HL-60/S4 treated with retinoic acid at 250 ng/mL for 4 days and 3 days (cell line): ENCODE measurements around the gene MIER2.

Experiments used
- in situ Hi-C: fragments of 300-500 bp; cut with MboI; formaldehyde crosslinking; loops from 2 replicates; pipeline ENCODE4 v1.7.0; 2022; ENCODE audit warnings: low sequenced_read_pairs

MIER2 gene

DNA sequence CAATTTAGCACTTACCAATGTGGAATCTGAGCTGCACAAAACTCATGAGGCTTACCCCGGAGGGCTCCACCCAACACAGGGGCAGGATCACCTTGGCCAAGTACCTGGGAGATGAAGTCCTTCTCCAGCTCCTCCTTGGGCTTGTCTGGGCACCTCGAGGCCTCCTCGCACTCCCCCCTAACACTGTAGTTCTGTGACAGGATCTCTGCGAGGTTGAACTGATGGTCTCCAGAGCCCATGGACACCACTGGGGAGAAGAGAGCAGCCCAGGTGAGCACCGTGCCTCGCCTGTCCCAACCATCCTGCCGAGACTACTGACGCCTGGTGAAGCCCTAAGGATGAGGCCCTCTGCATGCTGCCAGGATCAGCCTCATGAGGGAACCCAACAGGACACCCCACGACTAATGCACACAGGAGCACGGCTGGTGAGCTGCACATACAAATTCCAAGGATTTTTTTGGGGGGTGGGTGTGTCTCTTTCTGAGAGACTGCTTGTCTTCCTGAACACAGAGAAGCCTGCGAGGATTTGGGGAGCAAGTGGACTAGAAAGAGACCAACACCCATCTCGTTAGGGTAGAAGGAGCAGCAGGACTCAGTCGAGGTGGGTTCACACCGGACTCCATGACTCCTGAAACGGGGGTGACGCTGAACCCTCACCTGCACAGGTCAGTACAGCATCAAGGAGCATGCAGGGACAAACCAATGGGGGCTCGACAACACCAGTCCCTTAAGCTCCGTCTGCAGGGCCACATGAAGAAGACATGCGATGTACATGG is 10.1 kb downstream of the MIER2 start:
- in situ Hi-C loops, result no loop called here

DNA sequence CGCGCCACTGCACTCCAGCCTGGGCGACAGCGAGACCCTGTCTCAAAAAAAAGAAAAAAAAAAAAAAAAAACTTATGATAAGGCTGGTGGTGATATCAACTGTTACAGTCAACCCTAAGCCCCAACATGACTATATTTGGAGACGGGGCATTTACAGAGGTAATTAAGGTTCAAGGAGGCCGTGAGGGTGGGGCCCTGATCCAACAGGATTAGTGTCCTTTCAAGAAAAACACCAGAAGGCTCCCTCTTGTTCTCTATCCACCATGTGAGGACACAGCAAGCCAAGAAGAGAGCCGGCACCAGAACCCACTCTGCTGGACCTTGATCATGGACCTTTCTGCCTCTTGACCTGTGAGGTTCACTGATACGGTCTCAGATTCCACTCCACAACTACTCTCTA is 14.1 kb downstream of the MIER2 start:
- in situ Hi-C loops, result no loop called here

DNA sequence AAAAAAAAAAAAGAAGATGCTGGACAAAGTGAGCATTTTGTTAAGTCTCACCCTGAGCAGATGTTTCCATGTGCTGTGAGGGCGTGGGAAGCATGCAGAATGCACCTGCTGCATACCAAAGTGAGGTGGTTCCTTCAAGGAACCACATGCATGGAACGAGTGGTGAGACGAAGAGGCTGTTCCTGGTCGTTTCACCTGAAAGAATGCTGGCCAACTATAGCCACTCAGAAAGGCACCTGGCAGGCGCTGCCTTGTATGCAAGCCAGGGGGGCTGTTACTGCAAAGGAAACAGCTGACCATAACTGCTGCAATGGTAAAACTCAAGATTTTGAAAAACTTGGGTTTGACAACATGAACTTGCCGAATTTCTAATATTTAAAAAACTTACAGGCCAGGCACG is 14.7 kb downstream of the MIER2 start:
- in situ Hi-C loops, result no loop called here

DNA sequence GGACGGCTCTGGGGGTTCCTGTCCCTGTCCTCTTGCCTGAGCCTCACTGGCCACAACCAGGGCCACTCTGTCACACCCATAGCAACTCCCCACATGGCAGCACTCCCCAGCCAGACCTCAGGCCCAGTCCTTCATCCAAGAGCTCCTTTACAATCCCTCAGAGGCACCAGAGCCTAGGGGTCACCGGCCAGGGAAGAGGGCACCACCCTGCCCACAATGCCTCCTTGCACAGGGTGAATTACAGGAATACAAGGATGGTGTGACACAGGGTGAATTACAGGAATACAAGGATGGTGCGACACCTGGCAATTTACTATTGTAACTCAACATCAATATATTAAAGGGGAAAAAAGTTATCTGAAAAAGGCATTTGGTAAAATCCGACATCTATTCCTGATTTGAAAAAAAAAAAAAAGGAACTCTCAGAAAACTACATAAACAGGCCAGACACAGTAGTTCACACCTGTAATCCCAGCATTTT is 16.5 kb downstream of the MIER2 start:
- in situ Hi-C loops, result no loop called here

DNA sequence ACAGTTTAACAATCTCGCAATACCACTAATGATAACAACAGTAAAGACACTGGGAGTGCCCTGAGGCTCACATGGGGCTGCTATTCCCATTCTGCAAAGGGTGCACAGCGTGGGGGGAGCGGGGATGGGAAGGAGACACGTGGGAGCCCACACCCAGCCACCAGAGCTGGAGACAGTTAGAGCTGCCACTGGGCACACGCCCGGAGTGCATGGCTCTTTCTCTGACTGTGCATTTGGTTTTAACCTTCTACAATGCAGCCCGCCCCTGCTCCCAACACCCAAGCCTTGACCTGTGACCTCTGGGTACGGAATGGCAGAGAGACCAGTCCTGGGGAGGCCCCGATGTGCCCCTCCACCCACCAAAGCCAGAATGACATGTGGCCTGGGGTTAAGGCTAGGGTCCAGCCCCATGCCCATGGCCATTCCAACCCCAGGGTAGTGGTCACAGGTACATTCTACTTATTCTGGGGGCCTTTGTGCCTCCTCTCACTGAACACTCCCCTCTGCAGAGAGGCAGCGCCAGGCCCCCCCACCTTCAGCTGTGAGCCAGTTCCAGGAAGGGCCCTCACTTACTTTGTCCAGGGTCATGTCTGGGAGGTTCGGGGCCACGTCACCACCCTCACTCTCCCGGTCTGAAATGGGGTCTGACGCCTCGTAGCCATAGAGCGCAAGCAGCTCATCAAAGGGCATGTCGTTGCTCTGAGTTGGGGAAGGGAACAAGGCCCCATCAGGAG is 17.1 kb downstream of the MIER2 start:
- in situ Hi-C loops, result no loop called here

DNA sequence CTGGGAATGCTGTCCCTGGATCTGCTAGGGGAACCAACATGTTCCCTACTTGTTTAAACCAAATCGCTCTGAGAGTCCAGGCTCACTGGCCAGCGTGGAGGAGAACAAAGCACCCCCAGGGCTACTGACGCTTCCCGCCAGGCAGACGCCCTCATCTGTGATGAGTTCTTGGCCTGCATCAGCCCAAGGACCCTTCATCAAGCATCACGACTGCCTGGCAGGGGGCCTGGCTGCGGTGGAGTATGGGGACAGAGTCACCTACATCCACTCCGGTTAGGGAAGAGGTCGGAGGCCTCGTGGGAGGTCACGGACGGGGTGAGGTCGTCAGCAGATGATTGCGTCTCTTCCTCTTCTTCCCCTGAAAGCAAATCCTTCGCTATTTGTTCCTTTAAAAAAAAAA is 17.7 kb downstream of the MIER2 start:
- in situ Hi-C loops, result no loop called here

DNA sequence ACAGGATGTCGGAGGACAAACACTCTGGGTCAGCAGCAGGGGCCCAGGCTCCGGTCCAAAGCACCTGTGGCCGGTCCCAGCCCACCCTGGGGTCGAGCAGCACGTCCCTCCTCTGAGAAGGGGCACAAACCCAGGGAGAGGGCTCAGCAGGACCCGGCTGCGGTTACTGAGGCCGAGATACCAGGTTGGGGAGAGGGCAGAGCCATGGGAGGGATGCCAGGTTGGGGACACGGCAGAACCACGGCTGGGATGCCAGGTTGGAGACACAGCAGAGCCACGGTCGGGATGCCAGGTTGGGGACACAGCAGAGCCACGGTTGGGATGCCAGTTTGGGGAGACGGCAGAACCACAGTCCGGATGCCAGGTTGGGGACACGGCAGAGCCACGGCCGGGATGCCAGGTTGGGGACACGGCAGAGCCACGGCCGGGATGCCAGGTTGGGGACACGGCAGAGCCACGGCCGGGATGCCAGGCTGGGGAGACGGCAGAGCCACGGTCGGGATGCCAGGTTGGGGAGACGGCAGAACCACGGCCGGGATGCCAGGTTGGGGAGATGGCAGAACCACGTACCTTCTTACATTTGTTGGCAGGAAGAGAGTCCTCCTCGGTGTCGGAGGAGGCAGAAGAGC is 18.5 kb downstream of the MIER2 start:
- in situ Hi-C loops, result no loop called here

DNA sequence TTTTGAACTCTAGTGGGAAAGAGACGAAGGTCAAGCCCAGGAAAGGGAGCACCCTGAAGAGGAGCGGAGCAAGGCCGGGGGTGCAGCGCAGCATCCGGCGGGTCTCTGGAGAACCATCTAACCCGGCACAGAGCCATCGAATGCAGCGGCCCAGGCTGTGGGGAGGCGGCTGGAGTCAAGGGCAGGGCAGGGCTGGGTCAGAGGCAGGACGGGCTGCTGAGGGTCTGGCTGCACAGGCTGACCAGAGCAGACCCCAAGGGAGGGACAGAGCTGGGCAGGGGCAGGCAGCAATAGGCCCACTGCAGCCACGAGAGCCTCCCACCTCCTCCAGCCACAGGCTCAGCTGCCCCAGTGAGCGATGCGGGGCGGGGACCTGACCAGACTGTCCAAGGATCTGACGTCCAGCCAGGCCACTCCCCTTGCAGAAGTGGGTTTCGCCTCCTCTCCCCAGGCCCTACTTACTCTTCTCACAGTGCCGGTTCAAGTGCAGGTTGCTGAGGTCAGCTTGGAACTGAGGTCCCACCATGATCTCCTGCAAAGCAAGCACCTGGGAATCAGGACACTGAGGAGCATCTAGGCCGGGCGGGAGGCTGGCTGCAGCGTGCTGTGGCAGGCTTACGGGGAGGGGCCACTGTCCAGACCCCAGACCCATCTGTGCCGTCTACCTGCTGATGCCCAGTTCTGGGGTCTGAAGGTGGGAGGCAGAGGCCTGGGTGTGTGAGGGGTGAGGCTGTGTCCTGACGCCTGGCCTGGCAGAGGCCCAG is 19.2 kb downstream of the MIER2 start:
- in situ Hi-C loops, result no loop called here

DNA sequence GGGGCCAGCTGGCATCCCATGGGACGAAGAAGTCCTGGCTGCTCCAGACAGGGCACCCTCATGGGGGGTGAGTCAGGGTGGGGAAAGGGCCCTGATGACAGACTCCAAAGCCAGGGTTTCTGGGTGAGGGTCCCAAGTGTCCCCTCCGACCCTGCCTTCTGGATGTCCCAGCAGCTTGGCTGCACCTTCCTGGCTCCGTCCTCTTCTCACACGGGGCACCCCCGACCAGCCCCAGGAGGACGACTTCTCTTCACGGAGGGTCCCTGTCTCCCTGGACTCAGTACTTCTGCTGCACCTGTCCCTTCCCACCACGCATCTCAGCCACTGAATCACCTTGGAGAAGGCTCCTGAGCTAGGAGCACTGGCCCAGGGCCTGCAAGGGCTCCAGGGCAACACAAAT is 19.9 kb downstream of the MIER2 start:
- in situ Hi-C loops, result no loop called here

DNA sequence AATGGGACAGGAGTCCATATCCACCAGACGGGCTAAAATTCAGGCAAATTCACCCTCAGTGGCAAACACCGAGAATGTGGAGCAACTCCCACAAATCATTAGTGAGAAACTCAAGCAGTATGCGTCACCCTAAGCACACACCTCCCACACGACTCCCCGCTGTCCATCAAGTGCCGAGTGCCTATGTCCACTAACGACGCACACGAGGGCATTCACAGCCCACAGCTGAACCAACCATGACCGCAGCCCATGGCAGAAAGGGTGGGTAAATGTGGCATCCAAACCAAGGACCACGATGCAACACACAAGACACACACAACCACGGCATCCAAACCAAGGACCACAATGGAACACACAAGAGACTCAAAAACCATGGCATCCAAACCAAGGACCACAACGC is 22.0 kb downstream of the MIER2 start:
- in situ Hi-C loops, result no loop called here

DNA sequence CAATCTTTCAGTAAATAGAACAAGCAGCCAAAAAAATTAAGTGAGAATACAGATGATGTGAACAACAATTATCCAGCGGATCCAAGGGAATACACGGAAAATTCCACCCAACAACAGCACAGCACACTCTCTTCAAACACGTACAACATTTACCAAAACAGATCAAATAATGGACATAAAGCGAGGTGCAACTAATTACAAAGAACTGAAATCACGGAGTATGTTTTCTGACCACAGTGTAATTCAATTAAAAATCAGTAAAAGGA is 26.2 kb downstream of the MIER2 start:
- in situ Hi-C loops, result no loop called here

DNA sequence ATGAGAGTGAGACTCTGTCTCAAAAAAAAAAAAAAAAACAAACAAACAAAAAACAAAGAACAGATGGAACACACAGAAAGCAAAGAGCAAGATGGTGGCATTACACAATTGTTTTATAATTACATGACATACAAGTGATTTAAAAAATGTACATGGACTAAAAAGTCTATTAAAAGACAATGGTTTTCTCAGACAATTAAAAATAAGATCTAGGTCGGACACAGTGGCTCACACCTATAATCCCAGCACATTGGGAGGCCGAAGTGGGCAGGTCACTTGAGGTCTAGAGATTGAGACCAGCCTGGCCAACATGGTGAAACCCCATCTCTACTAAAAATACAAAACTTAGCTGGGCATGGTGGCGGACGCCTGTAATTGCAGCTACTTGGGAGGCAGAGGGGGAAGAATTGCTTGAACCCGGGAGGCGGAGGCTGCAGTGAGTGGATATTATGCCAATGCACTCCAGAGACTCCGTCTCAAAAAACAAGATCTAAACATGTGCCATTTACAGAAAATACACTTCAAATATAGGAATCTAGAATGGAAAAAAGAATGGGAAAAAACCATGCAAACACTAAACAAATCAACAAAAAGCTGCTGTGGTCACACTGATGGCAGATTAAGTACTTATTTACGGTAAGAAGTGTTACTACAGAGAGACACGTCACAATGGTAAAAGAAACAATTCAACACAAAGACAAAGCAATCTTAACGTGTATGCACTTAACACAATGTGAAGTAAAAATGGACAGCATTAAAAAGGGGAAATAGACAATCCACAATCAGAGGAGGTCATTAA is 26.7 kb downstream of the MIER2 start:
- in situ Hi-C loops, result no loop called here

DNA sequence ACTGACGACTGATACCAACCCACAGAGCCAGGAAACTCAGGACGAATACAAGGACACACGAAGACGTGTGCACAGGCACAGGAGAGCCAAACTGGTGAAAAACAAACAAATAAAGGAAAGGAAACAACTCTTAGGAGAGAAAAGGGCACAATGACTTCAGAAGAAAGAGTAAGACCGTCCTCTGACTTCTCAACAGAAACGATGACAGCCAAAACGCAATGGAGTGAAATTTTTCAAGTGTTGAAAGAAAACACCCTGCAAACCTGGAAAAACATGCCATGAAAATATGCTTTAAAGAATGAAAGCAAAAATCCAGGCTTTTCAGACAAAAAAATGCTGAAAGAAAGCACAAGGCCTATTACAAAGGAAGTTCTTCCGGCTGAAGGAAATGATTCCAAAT is 28.8 kb downstream of the MIER2 start:
- in situ Hi-C loops, result no loop called here

DNA sequence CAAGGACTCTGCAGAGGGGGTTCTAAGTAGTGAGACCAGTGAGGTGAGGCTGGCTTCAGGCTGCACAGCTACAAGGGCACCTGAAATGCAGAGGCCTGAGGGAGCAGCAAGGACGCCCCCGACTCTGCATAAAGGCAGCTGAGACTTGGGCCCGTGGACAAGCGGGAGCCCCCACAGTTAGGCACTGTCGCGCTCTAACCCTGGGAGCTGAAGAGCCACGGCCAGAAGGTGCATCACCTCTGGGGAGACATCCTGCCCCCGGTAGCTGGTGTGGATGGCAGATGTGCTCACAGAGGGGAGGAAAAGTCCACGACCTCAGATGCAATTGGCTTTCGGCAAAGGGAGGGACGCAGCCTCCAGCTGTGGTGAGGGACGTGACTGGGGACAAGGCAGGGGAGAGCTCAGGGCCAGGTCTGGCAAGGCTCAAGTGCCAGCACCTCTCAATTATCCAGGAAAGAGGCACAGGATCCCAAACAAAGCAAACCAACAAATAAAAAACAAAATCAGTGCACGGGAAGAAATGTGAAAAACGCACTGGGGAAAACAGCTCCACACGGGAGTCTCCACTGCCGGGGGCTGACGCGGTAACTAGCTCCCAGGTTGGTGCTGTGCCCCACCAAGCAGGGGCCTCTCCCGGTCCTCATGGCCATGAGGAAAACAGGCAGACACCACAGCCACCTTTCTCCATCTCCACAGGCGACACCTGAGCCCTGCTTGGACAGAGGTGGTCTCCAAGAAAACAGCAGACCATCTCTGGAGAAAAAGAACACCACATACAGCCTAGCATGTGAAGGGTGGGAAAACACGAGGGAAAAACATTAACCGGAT is 30.4 kb downstream of the MIER2 start:
- in situ Hi-C loops, result no loop called here

DNA sequence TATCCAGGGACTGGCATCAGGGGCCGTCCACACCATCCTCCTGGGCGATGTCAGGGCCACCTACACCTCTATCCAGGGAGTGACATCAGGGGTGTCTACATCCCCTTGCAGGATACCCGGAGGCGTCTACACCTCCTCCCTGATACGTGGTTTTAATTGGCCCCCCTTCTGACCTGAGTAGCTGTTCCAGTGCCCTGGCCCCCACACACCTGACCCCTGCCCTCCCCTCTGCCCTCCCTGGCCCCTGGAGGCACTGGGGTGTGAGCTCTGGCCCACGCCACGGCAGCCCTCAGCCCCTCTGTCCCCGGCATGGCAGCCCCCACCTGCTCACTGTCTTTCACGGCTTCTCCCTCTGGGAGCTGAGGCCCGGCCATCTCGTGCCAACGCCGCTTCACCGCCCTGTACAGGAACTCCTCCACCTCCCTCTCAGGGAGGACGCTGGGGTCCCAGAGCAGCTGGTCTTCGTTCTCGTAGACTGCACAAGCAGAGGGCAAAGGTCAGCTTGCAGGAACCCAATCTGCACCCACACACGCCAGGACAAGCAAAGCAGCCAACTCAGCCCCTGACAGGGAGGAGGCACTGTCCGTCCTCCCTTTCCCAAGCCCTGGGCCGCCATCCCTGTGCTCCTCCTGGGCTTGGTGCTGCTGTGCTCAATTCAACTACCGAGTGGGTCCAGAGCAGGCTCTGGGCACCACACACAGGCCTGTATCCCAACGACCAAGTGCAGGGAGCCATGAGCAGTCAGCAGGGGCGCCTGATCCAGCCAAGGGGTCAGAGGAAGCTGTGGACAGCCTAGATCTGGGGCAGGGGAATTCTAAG is 31.2 kb downstream of the MIER2 start:
- in situ Hi-C loops, result no loop called here

DNA sequence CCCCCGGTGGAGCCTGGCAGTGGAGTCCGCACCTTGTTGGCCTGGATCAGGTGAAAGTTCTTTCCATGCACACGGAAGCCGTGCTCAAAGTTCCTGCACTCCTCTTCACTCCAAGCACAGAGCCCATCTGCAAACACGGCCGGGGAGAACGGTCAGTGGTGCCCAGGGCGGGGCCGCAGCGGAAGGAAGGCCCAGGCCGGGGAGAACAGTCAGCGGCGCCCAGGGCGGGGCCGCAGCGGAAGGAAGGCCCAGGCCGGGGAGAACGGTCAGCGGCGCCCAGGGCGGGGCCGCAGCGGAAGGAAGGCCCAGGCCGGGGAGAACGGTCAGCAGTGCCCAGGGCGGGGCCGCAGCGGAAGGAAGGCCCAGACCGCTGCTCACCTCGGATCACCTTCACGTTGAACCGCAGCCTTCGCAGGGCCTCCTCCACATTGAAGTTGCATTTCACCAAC is 32.8 kb downstream of the MIER2 start:
- in situ Hi-C loops, result no loop called here

DNA sequence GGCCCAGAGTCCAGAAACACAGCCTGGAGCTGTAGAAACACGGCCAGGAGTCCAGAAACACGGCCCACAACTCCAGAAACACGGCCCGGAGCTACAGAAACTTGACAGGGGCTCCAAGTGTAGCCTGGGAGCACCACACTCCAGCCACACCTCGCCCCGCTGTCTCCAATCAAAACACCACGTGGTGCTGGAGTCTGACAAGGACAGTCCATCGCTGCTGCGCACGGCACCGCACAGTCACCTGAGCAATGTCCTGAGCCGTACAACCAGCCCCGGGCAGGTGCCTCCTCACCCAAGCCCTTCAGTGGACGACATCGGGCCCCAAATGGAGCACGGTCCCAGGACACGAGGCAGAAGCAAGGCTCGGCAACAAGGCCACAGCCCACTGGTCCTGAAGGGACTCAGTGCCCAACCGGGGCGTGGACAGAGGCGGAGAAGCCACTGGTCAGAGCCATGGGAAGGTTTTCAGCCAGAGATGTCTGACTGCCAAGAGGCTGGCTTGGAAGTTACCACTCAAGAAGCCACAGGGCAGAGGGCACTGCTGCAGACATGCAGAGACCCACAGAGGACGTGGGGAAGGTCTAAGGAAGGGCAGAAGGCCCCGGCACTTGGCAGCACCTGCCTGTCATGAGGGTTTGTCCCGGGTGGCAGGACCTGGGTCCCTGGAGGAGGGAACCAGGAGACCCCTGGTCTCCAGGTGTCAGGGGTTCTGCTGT is 33.7 kb downstream of the MIER2 start:
- in situ Hi-C loops, result no loop called here

DNA sequence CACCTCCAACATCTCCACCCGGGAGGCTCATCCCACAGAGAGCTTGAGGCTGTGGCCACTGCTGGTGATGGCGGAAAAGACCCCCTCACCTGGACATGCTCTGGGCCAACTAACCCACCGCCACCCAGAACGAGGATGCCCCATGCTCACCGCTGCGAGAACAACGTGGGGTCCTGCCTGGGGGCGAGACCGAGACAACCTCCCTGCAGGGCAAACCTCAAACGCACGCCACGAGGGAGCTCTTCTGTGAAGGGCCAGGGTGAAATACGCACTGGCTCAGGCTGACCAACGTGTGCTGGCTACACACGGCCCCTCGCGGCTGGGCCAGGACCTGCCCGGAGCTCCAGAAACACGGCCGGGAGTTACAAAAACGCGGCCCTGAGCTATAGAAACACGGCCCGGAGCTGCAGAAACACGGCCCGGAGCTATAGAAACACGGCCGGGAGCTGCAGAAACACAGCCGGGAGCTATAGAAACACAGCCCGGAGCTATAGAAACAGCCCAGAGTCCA is 34.4 kb downstream of the MIER2 start:
- in situ Hi-C loops, result no loop called here
